Measurements from ENCODE around the gene ULK3.

ULK3 gene

DNA sequence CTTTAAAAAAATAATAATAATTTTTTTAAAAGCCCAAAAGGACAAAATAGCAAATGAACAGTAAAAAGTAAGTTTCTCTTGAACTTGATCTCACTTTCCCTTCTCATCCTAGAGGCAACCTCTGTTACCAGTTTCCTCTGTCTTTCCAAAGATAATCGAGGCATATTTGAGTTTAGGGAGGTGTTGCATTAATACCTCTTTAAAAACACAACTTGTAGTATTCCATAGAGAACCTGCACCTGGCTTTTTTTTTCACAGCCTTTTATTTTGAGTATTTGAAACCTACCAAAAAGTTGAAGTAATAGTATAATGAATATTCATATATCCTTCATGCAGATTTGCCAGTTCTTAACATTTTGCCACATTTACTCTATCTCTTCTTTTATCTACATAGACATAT, 51.9 kb downstream of the ULK3 start:
- no peak overlapping the region for H3K4me3 ChIP-seq (ENCODE audit: low read length)
- DNase-seq (ENCODE audit: low read depth, low spot score): no peak

DNA sequence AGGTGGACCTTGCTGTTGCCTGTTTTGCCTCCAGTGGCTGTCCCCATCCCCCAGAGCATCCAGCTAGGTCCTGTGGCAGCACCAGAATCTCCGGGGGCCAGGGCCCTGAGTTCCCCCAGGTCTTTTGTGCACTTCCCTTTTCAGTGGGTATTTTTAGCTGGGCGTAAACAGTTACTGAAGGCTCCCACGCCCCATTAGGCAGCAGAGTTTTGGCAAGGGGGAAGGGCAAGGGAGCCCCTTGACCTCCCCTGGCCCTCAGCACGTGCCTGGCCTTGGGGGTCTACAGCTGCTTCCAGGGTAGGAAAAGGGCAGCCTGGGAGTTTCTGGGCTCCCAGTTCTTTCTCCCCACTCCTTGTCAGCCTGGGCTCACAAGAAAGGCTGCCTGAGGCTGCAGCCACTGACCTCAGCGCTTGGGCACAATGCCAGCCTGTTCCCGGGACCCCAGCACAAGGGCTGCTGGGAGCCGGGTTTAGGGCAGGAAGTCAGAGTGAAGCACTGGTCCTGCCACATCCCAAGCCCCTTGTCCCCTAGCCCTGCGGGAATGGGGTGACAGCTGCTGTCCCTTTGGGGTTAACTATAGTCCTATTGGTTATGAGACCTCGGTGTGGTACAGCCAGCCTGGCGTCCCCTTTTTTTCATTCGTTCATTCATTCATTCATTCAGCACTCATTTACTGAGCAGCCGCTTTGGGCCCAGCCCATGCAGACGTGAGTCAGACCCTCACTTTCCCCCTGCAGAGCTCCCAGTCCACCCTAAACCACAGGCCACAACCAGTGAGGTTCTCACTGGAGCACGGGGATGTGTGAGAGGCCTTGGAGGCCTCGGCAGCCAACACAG, 52.7 kb downstream of the ULK3 start:
- H3K4me3 ChIP-seq (ENCODE audit: low read length): no peak overlapping the region
- no peak for DNase-seq (ENCODE audit: low read depth, low spot score)

DNA sequence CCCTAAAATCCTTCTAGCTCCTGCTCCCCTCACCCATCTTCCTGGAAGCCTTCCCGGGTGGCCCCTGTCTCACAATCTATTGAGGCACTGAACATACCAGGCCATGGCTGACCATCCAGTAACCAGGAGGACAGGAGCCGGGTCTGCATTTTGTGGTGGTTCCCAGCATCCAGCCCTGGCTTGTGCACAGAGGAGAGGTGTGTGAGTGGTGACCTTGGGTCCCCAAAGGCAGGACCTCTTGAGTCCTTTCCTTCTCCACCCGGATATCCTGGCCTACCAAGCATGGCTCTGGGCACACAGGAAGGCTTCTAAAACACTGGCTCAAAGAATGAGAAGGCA, 53.2 kb downstream of the ULK3 start:
- H3K4me3 ChIP-seq (ENCODE audit: low read length): peak overlapping the region; percentile 46

DNA sequence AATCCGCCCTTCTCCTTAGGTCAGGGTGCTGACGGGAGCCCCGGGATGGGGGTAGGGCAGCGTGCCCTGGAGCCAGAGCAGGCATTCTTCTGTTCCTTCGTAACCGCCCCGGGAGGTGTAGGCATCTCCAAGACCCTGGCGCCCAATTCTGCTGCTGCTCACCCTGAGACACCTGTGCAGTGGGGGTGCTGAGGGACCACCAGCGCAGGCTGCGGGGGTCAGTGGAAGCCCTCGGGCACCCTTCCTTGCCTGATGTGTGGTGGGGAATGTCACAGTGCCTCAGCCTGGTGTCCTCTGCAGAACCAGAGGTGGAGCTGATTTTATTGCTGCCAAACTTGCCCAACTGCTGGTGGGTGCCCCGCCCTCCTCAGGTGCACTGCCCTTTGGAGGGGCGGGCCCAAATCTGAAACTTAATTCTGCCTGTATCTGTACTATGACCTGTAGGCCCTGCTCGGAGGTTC, 53.8 kb downstream of the ULK3 start:
- no peak for DNase-seq (ENCODE audit: low read depth, low spot score)
- H3K4me3 ChIP-seq (ENCODE audit: low read length): peak overlapping the region; percentile 46

More for the DNA sequence above, 53.2 kb downstream of the ULK3 start:
- no peak for DNase-seq (ENCODE audit: low read depth, low spot score)

DNA sequence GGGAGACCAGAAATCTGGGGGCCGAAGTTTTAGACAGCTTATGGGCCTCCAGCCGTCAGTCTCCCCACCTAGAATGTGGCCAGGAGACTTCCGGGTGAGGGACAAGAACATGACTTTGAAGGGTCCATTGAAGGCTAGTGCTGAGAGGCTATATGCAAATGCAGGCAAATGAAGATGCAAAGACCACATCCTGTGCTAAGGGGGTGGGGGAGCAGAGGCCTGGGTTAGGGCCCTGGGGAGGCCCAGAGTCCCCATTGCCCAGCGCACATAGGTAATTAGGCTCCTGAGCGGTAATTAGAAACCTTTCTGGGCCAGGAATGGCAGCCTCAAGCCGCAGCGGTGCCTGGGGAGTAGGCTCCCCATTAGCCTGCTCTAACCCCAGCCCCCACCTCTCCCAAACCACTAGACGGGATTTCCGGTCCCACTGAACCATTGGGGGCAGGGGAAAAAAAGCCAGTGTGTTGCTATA, 54.2 kb downstream of the ULK3 start:
- peak; percentile 73 for DNase-seq (ENCODE audit: low read depth, low spot score)
- peak overlapping the region; percentile 46 for H3K4me3 ChIP-seq (ENCODE audit: low read length)

DNA sequence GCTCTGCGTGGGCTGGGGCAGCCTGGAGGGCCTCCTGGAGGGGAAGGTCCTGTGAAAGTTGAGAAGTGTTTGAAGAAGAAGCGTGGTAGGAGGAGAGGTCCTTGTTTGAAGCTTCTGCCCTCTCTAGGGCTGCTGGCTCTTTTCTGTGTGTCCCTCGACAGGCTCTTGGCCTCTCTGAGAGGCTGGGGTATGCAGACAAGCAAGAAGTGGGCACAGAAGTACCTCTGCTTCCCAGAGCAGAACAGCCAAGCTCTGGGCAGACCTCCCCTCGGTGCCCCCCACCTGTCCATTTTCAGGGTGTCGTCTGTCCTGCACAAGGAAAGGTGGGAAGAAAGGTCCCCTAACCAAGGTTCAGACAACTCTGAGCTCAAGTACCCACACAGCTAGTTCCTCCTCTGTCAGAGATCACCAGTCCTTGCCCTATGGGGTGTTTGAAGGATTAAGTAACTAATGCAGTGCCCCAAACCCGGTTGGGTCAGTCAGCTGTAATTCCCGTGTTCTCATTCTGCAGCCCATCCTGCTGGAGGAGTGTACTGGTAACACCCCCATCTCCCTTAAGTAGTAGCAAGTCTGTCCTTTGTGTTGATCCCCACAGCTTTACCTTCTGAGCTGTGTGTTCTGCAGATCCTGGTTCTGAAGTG, 54.8 kb downstream of the ULK3 start:
- no peak for DNase-seq (ENCODE audit: low read depth, low spot score)
- peak overlapping the region; percentile 46 for H3K4me3 ChIP-seq (ENCODE audit: low read length)

DNA sequence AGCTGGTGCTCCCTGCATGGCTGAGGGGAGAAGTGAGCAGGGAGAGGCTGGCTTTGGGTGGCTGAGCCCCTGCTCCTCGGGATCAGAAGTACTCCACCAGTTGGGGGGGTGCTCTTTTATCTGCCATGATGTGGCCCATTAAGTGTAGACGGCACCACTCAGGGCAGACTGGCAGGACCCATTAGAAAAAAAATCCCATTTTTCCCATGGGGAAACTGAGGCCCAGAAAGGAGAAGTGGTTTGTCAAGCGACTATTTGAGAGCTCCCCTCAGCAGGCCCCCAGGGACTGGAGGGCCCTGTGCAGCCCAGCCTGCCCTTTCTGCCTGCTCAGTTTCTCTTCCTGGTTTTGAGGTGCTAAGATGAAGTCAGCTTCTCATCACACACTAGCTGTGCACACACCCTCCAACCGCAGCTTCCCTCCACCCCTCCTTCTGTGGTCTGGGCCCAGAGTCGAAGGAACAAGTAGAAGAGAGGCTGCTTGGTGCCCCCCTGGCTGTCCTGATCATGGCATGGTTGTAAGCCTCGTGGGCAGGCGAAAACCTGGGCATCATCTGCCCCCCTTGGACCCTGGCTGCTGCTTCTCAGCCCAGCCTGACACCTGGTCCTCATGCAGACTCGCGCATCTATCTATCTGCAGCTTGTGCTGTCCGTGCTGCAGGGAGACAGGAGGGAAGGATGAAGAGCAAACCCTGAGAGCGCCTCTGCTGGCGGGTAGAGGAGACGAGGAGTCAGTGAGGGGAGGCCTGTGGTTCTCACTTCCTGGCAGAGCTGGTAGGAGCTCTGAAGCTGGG, 55.5 kb downstream of the ULK3 start:
- peak; percentile 98 for DNase-seq (ENCODE audit: low read depth, low spot score)
- peak overlapping the region; percentile 46 for H3K4me3 ChIP-seq (ENCODE audit: low read length)

DNA sequence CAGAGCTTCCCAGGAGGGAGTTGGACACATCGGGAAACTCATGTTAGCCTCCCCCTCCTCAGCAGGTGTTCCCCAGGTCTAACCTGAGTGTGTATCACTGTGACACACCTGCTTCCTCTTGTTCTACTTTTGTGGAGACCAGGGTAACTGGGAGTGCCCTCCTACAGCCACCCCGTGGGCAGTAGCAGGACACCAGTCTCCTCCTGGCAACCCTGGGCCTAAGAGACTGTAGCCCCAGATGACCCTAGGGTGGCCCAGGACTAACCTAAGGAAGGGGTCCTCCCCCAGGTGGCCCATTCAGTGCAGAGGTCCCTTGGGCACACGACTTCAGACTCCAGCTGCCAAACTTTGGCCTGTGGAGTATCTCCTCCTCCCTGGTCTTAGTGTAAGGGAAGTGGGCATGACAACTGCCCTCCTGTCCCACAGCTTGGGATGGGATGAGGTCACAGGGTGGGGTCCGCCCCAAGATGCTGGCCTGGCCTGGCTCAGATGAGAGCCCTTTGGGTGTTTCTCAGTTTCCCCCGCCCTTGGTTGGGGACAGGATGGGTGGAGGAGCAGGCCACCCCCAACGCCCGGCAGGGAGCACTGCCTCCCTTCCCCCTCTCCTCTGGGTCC, 56.3 kb downstream of the ULK3 start:
- DNase-seq (ENCODE audit: low read depth, low spot score): no peak
- peak overlapping the region; percentile 46 for H3K4me3 ChIP-seq (ENCODE audit: low read length)

All from Jurkat, Clone E6-1 (cell line).